NCI-H345 treated with DMSO at 0.1 percent for 48 hours (cell line): ENCODE results near the gene EPB41L4A.

Experiments used
- DNase-seq: peaks from one replicate; lab custom pipeline; 2025; ENCODE audit not compliant: unreplicated experiment; lab: John Stamatoyannopoulos, UW

The EPB41L4A gene

DNA sequence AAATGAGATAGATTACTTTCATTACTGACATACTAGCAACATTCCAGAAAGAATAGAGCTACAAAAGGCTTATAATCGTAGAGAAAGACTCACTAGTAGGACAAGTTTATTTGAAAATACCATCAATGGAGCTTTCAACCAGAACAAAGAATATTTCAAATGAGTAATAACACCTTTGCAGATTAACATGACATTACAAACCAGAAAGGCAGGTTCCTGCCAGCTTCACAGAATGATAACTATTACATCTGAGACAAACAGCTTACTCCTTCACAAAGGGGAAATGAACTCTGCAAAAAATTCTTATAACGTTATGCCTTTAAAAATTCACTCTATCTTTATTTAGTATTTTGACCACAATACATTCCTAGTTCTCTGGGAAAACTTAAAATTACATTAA, 103.1 kb downstream of the EPB41L4A start:
- DNase-seq = no peak

DNA sequence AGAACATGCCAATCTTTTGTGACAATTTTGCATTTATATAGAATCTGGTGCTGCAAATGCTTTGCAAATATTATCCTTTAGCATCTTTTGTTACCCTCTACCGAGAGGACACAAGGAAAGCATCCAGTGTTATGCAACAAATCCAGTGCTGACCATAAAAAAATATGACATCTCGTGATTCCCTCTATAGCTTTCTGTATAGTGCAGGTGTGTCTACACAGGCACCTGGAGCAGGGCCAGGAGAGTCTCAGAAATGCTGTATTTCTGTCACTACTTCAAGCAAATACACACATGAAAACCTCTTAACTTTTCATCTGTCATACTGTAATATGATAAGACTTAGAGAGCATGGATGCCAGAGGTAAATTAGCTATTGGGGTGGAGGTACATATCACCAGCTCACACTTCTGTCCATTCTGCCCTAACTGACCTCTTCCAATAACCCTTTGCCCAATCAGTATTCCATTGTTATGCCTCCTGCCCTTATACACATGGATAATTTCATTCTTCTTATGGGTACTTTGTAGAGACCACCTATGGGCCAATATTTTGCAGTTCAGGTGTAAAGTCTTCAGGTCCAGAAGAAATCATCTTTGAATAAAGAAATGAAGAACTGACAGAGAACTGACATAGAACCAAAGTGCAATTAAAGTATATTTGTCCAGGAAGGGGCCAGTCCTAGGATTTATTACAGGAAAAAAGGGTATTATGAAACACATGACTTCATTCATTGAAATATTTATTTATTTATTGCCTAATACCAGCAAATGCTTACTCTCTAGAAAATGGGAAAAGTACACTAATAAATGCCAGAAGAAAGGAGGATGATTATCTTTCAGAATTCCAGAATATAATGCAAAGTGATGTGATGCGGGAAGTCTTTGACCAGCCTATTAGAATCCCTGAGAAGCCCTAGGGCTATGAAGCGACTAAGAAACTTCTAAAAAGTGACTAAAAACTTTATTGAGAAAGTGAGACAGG, 106.5 kb downstream of the EPB41L4A start:
- DNase-seq = no peak

DNA sequence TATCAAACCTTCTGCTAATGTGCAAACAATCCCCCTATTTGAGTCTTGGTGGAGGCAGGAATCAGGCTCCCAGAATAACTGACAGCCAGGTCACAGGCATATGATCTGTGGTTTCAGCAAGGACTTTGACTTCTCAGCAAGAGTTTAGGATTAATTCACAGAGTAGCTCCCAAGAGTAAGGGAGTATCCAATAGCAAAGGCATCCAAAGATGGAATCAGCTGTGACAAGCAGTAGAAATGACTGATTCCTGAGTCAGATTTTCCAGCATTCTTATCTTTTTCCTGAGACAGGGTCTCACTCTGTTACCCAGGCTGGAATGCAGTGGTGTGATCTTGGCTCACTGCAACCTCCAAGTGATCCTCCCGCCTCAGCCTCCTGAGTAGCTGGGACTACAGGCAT, 108.3 kb downstream of the EPB41L4A start:
- DNase-seq = no peak

DNA sequence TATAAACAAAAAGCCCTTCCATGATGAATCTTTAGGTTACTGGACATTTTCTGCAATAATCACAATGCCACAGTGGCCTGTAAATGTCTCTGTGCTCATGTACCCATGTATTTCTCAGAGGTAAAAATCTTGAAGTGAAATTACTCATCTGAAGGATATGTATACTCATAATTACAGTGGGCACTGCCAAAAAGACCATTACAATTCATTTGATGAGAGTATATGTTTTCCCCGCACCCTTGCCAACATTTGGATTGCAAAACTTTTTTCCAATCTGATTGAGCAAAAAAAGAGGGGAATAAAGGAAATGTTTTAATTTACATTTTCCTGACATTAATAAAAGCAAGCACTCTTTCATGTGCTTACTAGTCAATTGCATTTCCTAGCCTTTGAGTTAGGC, 110.5 kb downstream of the EPB41L4A start:
- DNase-seq = no peak

DNA sequence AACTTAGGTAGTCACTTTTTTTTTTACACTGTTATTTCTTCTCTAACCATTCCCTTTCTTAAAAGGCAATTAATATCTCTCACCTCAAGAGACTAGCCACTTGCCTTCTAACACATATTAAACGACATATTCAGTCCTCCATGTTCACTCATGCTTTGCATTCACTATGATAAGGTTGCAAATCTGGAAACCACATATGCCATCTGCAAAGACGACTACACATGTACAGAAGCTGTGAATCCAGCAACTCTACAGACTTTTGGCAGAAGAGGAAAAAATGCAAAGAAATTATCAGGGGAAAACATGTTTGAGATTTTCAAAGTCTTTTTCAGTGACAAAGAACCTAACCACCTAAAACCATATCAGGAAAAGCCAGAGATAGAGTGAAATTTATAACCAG, 112.1 kb downstream of the EPB41L4A start:
- no peak for DNase-seq

DNA sequence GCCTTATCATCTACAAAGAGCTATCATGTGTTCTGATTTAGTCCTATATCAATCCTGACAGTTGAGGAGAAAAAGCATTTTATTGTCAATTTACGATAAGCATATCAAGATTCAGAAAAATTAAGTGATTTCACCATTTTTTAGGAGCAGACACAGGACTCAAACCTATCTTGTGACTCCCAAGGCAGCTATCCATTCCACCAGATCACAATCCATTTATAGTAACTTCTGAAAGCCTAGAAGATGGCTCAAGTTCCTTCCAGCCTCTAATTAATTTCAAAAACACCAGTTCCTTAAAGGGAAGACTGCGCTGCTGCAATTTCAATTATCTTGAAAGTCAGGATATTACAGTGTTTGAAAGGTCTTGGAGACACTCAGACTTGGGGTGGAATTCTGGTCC, 114.3 kb downstream of the EPB41L4A start:
- no peak for DNase-seq

DNA sequence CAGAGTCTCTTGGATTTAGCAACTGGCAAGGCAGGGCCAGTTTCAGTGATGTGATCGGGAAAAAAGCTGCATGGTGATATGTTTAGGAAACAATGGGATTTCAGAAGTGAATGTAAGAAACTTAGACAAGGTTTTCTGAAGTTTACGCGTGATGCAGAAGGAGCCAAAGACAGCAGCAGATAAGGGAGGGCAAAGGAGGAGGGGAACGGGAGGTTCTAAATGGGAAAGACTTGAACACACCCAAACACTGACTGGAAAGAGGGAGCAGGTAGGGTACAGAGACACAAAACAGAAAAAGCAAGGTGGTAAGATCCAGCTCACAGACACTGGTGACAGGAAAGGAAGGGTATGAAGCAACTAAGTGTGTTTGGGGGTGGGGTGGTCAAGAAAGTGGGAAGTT, 115.4 kb downstream of the EPB41L4A start:
- no peak for DNase-seq

DNA sequence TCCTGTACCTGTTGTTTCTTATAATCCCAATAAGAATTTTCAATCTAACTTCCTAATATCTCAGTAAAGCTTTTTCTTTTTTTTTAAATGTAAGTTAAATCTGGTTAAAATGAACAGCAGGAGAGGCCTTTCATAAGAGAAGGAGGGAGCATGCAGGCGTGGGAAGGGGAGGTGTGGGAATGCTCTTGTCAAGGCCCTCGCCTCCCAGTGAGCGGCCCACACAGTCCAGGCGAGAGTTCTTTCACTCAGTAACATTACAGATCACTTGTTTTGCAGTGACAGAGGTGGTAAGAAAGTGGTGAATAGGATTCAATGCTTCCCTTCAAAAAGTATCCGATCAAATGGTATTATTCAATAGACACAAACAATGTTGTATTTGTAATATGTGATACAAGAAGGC, 125.0 kb downstream of the EPB41L4A start:
- DNase-seq = no peak

DNA sequence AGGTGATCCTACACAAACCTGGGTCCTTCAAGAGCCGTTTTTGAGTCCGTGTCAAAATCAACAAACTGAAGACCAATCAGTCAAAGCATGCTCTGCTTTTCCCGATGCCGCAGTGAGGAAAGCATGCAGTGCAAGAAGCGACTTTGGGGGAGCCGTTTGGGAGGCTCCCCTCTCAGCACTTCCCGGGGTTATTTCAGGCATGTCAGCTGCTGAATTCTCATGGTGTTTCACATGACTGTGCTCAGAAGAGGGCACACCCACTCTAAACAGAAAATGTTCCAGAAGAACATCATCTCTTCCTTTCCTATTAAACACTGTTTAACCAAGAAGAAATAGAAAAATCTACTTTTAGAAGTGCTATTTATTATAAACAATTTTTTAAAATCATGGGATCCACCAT, 125.5 kb downstream of the EPB41L4A start:
- no peak for DNase-seq

DNA sequence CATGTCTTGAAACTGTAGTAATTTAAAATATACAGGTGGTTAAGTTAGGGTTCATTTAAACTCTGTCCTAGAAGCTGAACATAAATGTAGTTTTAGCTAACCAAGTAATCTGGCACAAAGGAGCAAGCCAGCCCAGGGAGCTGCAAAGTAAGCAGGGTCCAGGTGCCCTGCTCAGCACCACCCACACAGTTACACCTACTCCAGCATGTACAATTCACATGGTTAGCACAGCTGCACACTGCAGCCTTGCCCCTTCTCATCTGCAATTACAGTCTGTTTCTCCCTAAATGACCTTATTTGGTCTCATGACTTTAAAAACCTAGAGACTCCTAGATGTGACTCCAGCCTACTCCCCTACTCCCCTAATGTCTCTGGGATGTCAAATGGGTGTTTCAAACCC, 128.4 kb downstream of the EPB41L4A start:
- DNase-seq = no peak

DNA sequence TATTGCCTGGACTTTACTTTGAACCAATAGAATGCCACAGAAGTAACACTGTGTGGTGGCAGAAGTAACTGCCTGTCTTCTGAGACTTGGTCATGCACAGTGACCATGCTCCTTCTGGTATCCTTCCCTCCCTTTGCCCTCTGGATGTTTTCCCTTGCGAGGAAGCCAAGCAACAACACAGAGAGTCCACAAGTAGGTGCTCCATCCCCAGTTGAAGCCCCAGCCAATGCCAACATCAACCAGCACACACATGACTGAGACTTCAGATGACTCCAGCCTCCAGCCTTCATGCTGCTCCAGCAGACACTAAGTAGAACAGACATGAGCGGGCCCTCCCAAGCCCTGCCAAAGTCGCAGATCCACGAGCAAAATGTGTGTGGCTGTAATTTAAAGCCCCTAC, 129.6 kb downstream of the EPB41L4A start:
- no peak for DNase-seq

DNA sequence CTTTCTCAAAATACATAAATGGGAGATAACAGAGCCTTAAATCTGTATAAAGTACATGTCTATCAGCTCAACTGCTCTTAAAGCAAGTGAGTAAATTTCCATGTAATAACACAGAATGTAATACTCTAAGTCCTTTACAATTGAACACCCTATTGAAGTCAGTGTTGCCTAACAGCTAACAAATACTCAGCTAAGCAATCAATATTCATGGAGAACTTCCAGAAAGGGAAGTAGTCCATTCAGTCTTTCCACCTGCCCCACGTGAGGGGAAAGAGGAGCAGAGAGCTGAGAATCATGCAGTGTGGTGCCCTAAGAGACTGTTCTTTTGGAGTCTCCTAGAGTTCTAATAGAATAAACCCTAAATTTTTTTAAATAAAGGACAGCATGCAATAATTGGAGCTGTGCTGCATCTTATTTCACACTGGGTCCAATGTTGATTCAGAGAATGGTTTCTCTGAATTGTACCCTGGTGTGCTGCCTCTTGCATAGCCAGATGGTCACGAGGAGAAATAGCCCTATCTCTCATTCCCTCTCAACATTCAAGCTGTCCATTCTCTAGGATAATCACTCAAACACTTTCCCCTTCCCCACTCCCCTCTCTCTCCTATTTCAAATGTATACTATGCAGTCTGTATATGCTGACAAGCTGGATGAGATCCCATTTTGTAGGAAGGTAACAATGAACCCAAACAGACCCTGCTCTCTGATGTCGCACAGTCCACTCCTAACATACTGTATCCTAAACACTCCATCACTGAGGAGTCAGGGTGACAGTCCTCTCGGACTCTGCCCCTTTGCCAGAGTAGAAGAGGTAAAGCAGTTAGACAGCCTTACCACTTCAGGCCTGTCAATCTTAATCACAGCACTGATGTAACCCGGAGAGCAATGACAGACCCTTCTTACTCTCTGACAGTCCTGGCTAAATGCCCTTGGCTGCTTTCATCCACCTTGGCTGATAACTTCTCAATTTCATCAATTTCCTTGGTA, 134.8 kb downstream of the EPB41L4A start:
- DNase-seq = peak; percentile 27

DNA sequence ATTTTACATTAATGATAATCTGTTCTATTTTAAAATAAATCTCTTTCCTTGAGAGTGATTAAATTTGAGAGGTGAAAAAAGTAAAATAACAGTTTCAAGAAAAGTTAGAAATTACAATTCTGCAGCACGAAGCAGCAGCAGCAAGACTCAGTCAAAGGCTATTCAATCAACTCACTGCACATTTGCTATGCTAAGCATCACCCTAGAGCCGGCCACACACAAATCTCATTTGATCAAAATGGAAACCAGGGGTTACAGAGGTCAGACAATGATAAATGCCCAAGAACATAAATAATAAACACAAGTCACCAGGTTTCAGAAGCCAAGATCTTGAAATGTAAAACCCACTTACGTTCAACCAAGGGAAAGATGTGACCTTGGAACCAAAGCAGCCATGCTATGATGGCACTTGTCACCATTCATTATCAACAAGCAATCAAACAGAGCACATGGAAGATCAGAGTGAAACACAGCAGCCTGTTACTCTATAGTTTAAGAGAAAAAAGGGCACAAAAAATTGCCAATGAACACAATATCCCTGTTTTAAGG, 136.0 kb downstream of the EPB41L4A start:
- DNase-seq = no peak

DNA sequence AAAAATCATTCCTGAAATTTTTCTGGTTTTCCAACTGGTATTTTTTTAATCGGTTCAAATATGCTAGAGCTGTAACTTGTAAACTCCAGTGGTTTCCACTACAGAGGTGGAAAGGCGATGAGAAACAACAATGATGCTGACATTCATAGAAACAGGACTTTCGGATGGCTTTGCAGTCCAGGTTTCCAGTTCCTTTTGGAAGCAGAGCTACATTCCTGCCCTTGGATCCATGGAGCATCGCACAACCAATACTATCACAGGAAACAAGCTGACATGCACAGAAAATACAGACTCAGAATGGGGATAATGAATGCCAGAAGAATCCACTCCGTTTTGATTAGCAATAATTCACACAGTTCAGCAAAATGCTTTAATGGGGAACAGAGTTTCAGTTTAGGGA, 140.0 kb downstream of the EPB41L4A start:
- no peak for DNase-seq

DNA sequence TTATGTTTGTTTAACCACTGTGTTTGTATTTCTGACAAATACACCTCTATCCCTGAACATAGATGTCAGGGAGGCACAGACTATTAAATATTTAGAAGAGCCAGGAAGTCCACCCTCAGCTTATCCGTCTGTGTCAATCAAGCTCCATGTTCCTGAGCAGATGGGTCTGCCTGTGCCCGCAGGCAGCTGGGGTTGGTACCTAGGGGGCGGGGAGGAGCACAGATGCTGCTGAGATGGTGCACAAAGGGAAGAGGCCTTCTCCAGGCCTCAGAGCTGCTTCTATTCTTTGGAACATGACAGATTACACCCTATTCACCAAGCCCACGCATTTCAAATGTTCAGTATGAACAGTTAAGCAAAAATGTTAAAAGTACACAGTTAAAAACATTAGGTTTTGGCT, 142.1 kb downstream of the EPB41L4A start:
- peak; percentile 1 for DNase-seq

DNA sequence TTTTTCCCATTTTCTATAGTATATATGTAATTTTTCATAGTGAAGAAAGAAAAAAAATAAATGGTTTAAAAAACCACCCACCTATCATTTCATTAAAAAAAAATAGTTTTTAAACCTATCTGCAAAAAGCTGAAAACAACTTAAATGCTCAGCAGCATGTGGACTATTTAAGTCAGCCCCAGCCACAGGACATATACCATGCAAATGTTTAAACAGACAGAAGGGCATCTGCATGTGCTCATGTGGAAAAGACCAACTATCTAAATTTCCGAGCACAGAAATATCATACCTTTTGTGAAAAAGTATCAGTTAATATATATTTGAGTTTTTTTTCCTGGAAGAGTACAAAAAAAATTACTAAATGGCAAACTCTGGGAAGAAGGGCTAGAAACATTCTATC, 143.4 kb downstream of the EPB41L4A start:
- DNase-seq = no peak

DNA sequence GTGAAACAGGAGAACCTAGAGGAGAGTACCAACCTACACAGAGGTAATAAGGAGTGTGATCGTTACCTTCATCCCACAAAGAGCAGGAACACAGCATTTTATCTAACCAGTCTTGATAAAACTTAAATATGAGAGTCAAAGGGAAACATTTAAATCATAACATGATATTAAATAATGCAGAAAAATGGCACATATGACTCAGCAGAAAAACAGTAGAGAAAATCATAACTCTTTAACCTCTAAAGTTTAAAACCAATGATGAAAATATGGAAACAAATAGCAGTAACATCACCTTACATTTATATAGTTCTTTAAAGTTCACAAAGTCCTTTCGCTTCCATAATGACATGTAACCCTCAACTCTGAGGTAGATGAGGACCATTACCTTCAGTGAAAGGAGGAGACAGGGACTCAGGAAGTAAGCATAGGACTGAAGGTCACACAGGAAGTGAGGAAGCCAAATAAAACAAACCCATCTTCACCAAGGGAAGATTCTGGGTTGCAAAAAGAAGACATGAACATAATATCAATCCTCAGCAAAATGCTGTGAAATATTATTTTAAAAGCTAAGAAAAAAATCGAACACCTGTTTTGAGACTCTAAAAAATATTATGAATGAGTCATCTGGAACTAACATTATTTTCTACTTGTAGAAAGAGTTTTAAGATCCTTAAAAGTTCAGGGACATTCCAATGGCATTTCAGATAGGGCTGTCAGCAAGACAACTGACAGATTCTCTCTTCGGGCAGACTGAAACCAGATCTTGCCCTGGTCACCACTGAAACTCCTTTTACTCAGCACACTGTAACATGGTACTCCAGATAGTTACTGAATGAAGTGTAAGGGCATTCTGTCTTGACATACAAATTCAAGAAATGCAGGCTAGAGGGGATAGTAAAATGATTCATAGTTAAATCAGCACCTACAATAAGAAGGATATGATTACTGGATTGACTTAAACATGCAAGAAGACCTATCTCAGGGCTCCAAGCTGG, 148.5 kb downstream of the EPB41L4A start:
- no peak for DNase-seq

DNA sequence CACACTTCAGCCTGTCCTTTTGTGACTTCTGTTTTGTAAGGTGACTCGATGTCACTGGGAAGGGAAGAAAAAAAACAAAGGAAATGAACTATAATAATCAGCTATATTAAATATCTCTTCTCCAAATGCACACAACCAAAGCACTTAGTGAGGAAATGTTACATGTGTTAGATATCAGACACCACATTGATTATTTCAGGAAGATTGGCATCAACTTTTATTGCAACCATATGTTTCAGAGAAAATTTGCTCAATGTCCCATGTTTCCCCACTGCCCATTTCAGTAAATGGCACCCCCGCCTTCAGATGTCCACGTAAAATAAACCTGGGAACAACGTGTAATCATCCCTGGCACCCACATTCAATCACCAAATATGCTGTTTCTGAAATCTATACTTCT, 151.8 kb downstream of the EPB41L4A start:
- DNase-seq = no peak

DNA sequence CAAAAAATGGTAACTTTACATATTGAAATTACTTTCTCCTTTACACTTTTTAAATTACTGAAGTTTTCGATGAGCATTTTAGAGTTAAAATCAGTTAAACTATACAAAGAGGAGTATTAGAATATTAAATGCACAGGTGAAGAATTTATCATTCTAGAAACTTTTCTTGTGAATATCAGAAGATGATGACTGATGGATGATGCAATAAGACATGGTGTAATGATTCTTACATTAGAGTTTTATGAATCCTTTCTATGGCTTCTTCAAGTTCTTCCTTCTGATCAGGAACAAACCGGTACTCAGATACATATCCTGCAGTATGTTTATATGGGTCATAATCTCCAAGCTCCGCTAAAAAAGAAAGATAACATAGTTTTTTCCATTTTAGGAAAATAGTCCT, 154.4 kb downstream of the EPB41L4A start:
- DNase-seq = no peak

DNA sequence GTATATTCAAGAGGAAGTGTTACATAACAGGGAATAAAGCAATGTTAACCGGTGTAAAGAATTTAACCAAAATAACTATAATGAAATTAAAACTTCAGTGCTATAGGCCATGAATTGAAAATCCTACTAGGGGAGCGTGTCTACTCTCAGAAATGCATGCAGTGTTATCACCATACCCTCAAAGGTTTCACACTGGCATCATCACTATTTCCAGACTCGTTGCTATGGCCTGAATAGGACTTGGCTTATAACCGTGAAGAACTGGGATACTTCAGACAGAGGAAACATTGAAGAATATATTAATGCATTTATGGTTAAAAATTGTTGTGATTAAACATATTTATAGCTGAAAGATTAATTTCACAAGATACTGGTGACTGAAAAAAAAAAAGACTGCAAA, 154.9 kb downstream of the EPB41L4A start:
- no peak for DNase-seq
